NOMO-1 treated with dmso at 0.1 percent for 144 hours (cell line): Measurements from ENCODE around the gene TCF3.
"Not testable (repeated sequence)": the region's sequence is repeated elsewhere in the genome, so short reads cannot be mapped to it uniquely, and the experiment has no call there.

Experiments used
- DNase-seq: peaks from one replicate; lab custom pipeline; 2025; ENCODE audit not compliant: unreplicated experiment; lab: John Stamatoyannopoulos, UW

TCF3 gene

GRCh38 chr19:1672769-1673644, 20.6 kb upstream of the TCF3 start:
- no peak for DNase-seq

- DNase-seq: no peak
These were observed 19.8 kb upstream of the TCF3 start for GRCh38 chr19:1672038-1672768.

GRCh38 chr19:1671716-1672037, 19.3 kb upstream of the TCF3 start:
- no peak for DNase-seq

GRCh38 chr19:1670747-1671146, 18.3 kb upstream of the TCF3 start:
- not testable (repeated sequence) for DNase-seq

- no peak for DNase-seq
These were observed 16.3 kb upstream of the TCF3 start for GRCh38 chr19:1668486-1669270.

- DNase-seq: no peak
These were observed 15.7 kb upstream of the TCF3 start for GRCh38 chr19:1668048-1668485.

GRCh38 chr19:1665565-1666047, 13.2 kb upstream of the TCF3 start:
- no peak for DNase-seq

GRCh38 chr19:1663852-1664251, 11.4 kb upstream of the TCF3 start:
- DNase-seq: no peak

- DNase-seq: not testable (repeated sequence)
These were observed 10.8 kb upstream of the TCF3 start for GRCh38 chr19:1663227-1663626.

- no peak for DNase-seq
These were observed 9.6 kb upstream of the TCF3 start for GRCh38 chr19:1661995-1662394.

- no peak for DNase-seq
These were observed 6.6 kb upstream of the TCF3 start for GRCh38 chr19:1659084-1659427.

GRCh38 chr19:1658150-1659083, 6.0 kb upstream of the TCF3 start:
- DNase-seq: no peak

- no peak for DNase-seq
These were observed 5.3 kb upstream of the TCF3 start for GRCh38 chr19:1657746-1658145.

GRCh38 chr19:1656988-1657536, 4.6 kb upstream of the TCF3 start:
- DNase-seq: no peak

- no peak for DNase-seq
These were observed 3.7 kb upstream of the TCF3 start for GRCh38 chr19:1655987-1656608.

- DNase-seq: no peak
These were observed 2.9 kb upstream of the TCF3 start for GRCh38 chr19:1655131-1655981.

GRCh38 chr19:1654178-1654792, 1.9 kb upstream of the TCF3 start:
- DNase-seq: no peak

- no peak for DNase-seq
These were observed 849 bp upstream of the TCF3 start for GRCh38 chr19:1653300-1653628.
